Measurements from ENCODE around the gene CCDC170.
"Not testable (repeated sequence)": the region's sequence is repeated elsewhere in the genome, so short reads cannot be mapped to it uniquely, and the experiment has no call there.

The CCDC170 gene

DNA sequence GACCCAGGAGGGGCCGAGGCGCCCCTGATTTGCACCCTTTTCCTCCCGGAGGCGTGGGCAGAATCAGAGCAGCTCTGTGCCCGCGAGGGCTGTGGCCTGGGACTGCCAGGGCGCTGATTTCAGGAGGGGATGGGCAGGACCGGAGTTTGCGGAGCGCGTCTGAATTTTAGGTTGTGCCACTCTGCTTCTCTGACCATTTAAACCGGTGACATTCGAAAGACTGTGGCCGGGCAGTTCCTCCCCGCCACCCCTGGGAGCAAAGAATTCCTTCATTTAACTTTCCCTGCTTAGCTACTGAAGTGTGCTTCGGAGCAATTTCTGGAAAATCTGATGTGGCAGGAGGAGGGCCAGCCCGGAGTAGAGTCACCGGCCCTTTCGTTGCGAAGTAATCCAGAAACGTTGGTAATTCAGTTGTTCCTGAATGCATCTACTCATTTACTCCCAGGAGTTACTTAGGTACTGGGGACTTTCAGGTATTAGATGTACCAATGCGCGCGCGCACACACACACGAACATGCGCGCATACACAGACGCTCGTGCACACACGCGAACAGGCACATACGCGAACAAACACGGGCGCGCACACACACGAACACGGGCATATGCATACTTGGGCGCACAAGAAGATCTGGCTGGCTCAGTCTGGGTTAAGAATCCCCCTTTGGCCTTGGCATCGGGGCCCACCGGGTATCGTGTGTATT, 568 bp downstream of the CCDC170 start:
- no peak for DNase-seq

DNA sequence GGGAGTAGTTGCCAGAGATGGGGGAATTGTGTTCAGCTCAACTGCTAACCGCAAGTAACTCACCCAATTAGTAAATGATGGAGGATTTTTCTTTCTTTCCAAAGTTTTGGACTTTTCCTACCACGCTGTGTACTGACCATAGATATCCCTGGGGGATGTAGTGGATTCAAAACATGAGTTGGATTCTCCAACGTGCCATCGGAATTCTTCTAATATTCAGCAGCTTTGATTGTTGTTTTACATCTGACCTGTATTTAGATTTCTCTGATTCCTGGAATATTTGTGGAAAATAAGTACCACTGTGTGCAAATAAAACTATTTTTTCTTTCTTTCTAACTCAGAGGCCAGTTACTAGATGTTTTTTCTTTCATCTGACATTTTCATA, 1.1 kb downstream of the CCDC170 start:
- DNase-seq = no peak

DNA sequence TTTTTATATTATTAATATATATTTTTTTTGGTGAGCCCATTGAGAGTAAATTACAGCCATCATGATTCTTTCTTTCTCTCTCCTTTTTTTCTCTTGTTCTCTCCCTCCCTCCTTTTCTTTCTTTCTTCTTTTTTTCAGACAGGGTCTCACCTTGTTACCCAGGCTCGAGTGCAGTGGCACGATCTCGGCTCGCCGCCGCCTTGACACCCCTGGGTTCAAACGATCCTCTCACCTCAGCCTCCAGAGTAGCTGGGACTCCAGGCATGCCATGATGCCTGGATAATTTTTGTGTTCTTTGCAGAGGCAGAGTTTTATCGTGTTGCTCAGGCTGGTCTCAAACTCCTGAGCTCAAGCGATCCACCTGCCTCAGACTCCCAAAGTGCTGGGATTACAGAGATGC, 1.6 kb downstream of the CCDC170 start:
- no peak for DNase-seq

DNA sequence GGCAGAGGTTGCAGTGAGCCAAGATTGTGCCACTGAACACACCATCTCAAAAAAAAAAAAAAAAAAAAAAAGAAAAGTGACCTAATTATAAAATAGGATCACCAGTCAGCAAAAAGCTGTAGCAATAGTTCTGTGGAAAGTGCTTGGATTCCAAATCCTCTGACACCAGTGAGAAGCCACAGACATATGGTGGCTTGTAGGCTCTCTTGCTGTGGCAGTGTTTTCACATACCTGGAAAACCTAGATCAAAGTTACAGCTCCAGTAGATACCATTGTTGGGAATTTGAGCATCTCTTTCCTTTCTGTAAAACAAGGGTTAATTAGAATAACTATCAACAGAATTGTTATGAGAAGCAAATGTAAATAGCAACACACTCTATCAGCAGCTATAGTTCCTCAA, 4.1 kb downstream of the CCDC170 start:
- no peak for DNase-seq

DNA sequence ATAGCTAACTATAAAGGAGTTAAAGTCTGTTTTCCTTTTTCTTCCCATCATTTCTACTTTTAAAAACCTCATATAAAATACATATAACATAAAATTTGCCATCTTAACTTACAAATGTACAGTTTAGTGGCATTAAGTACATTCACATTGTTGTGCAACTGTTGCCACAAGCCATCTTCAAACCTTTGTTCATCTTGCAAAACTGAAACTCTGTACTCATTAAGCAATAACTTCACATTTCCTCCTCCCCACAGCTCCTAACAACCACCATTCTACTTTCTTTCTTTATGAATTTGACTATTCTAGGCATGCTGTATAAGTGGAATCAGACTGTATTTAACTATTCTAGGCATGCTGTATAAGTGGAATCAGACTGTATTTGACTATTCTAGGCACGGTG, 4.5 kb downstream of the CCDC170 start:
- no peak for DNase-seq

DNA sequence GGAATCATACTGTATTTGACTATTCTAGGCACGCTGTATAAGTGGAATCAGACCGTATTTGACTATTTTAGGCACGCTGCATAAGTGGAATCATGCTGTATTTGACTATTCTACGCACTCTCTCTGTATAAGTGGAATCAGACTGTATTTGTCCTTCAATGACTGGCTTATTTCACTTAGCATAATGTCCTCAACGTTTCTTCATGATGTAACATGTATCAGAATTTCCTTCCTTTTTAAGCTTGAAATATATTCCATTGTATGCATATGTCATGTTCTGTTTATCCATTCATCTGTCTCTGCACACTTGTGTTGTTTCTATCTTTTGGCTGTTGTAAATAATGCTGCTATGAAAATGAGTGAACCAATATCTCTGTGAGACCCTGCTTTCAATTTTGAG, 5.7 kb downstream of the CCDC170 start:
- no peak for DNase-seq

DNA sequence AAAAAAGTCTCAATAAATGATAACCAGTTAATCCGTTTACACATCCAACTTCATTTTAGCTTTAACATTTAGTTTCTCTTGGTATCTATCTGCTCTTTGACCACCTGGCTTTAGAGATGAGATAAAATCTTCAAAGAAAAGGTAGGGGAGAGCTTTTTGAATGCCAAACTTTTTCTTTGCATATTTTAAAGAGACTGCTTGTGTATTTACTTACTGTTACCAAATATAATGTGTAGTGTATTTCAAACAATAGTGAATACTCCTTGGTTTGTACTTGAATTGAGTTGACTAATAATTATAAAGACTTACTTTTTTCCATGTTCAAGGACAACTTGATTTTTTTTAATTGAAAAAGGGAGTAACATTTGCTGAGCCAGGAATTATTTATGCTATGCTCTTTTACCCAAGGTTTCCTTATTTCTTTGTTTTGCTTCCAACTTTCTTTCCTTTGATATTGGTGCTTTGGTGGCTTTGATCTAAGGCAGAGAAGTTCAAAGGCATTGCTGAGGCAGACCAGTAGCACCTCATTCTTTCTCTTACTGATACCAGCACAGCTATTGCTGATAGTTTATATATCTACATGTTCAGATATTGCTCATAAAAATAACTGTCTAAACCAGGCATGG, 7.8 kb downstream of the CCDC170 start:
- no peak for DNase-seq

DNA sequence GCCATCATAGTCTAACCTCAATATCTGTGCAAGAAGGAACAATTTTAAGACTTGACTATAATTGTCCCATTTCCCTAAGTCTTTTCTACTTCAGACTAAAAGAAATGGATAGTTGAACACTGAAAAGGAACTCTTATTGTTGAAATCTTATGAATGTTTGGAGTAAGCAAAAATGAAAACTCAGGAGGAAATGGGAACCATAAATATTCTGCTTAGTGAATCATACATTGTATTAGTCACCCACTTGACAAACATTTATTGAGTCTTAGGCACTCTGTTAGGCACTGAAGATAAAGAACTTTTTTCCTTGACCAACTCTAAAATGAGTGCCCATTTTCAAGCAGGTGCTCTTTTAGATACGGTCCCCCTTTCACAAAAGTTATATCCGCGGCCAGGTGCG, 8.7 kb downstream of the CCDC170 start:
- DNase-seq = no peak

DNA sequence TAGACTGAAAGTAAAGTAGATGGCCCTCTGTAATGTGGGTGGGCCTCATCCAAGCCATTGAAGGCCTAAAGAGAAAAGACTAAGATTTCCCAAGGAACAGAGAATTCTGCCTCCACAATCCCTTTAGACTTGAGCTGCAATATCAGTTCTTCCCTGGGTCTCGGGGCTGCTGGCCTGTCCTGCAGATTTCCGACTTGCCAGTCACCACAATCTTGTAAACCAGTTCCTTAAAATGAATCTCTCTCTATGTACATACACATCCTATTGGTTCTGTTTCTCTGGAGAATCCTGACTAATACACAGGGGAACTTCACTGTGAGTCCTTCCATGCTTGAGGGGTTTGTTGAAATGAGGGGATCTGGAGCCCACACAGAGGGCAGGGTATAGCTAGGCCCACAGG, 12.9 kb downstream of the CCDC170 start:
- DNase-seq = no peak

DNA sequence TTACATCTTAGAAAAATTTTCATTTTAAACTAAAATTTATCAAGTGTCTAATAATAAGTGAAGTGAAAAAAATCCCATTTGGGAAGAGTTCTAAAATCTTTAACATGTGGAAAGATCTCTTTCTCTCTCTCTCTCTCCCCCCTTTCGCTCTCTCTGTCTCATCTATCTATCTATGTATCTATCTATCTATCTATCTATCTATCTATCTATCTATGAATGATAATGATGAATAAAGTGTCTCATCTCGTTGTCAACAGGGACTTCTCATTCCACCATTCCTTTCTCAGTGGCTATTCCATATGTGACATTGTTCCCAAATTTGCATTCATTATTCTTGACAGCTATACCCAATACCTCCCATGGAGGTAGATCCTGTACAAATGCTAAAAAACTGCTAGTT, 15.2 kb downstream of the CCDC170 start:
- DNase-seq = no peak

DNA sequence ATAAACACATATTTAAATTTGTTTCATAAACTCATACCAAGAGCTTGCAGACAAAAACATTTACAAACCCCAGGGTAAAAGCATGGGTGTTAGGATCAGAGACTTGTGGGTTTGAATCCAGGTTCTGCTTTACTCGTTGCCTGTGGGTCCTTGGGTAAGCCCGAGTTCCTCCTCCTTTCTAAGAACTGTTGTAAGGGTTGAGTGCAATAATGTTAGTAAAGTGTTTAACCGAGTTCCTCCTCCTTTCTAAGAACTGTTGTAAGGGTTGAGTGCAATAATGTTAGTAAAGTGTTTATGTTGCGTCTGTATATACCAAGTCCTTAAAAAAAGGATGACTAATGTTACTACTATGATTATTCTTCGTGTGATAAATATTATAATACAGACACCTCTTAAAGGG, 18.7 kb downstream of the CCDC170 start:
- no peak for DNase-seq

DNA sequence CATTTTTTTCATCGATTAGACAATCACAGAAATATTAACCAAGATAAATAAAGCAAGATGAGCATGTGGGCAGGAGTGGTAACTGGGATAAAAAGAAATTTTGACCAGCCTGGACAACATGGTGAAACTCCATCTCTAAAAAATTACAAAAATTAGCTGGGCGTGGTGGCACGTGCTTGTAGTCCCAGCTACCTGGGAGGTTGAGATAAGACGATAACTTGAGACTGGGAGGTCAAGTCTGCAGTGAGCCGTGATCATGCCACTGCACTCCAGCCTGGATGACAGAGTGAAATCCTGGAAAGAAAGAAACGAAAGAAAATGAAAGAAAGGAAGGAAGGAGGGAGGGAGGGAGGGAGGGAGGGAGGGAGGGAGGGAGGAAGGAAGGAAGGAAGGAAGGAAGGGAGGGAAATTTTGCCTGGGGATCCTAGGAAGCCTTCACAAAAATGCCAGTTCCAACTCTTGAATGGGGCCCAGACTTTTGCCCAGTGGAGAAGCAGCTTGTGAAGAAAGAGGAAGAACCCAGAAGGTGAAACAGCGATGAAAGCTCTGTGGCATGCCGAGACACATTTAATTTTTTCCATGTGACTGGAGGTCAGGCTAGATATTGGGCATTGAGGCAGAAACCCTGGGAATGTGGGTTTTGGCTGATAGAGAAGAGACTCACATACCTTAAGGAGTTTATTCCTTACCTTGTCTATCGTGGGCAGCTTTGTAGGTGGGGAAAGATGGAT, 20.3 kb downstream of the CCDC170 start:
- no peak for DNase-seq

DNA sequence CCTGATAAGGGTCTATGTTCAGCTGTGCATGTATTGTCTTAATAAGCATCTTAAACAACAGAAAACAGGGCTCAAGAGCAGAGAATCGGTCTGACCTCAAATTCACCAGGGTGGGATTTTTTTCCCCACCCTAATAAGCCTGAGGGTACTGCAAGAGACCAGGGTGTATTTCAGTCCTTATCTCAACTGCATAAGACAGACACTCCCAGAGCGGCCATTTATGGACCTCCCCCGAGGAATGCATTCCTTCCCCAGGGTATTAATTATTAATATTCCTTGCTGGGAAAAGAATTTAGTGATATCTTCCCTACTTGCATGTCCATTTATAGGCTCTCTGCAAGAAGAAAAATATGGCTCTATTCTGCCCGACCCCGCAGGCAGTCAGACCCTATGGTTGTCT, 25.2 kb downstream of the CCDC170 start:
- DNase-seq = not testable (repeated sequence)

DNA sequence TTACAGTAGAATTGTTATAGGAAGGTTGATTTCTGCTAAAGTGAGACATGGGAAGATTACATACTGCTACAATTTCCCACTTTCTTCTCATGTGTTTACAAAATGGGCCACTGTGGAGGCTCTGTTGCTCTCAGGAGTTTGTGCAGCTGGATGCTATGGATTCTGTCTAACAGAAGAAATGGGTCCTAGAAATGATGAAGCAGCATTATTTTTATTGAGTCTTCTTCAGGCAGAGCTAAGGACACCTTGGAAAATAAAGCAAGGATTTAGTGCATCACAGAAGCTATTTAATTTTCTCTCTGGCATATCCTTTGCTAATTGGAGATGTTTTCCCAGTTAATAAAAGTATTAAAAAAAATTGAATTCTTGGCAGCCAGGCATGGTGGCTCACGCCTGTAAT, 29.2 kb downstream of the CCDC170 start:
- no peak for DNase-seq

DNA sequence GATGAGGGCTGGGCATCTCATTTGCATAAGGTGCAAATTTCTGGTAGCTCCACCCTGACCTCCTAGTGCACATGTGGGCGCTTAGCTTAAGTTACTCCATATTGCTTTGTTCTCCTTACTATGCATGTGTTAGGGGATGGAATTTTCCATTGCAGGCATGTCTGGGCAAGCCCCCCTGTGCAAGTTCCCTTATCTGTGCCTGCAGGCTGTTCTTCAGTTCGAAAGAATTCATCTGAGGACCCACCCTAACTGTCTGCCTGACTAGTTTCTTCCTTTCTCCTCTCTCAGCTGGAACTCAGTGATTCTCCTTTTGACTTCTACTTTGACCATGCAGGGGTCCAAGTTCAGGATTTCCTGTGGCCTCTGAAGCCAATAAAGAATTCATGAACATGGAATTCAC, 30.2 kb downstream of the CCDC170 start:
- DNase-seq = no peak

DNA sequence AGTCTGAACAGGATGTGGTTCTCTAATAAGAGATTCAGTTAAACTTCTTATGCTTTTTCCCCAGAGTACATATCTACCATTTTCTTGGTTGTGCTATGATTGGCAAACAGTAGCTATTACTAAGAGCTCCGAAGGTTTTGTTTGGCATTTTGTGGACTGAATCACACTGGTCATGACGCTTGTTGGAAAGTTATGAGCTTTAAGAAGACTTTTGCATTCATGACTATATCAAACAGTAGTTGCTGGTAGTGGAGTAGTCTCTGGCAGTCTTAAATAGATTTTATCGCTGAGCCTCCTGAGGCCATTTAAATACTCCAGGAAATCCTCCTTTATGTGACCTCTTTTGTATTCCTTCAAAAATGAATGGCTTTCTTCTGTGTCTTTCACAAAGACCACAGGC, 40.8 kb downstream of the CCDC170 start:
- no peak for DNase-seq

DNA sequence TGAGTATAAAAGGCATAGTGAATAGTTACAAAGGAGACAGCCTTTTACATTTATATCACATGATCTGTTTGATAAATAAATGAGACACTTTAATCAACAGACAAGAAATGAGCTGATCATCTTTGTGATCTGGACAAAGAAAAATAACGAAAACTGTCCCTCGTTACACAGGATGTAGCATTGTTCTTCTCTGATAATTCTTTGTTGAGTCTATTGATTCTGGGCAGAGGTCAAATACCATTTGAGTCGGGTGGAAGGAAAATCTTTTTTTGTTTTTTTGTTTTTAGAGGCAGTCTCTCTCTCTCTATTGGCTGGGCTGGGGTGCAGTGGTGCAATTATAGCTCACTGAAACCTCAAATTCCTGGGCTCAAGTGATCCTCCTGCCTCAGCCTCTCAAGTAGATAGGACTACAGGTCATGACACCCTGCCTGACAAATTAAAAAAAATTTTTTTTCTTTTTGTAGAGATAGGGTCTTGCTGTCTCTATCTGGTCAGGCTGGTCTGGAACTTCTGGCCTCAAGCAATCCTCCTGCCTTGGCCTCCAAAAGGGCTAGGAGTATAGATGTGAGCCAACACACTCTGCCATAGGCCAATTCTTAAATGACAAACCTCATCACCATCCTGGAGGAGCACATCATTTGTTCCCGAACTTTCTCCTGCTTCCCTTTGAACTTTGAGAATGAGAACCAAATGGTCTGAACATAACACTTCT, 41.8 kb downstream of the CCDC170 start:
- DNase-seq = no peak

DNA sequence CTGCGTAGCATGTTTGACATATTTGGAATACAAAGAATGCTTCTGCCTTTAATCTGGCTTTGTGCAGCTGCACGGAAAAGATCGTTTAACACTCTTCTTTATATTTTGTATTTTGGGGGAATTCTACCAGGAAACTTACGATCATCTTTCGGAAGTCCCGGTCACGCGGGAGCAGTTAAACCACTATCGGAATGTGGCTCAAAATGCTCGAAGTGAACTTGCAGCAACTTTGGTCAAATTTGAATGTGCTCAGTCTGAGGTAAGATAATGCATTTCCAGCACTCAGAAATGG, 42.3 kb downstream of the CCDC170 start:
- DNase-seq = no peak

DNA sequence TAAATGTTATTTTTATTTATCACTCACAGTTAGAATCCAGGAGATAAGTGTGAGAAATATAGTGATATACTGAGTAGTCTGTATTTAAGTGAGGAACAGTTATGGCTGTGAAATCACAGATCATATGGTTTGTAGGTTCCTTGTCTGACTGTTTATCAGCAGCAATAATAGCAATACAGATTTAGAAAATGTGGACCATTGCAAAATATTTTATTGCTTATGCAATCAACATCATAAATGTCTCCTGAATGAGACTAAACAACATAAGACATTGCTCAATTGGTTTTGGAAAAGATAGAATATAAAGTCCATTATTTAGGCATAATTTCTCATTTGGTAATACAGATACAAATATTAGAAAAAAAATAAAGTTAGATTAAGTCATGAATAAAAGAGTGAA, 43.7 kb downstream of the CCDC170 start:
- no peak for DNase-seq

DNA sequence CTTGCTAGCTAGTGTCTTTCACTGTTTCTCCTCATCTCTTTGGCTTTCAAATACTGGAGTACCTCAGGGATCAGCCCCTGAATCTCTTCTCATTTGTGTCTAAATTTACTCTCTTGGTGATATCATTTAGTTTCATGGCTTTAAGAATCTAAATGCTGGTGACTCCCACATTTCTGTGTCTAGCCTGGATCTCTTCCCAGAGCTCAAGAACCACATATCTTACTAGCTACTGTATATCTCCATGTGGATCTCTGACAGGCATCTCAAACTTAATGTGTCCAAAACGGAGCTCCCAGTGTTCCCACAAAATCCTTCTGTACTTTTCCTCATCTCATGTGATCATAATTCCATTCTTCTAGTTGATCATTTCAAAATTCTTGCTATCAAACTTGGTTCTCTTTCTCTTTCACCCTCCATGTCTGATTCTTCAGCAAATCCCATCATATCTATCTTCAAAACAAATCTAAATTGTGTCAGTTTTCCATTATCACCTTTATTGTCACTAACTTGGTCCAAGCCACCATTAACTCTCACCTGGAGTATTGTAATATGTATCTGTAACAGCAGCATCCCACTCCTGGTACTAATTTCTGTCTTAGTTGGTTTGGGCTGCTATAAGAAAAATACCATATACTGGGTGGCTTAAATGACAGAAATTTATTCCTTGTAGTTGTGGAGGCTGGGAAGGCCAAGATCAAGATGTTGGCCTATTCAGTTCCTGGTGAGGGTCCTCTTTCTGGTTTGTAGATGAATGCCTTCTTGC, 45.9 kb downstream of the CCDC170 start:
- DNase-seq = no peak

DNA sequence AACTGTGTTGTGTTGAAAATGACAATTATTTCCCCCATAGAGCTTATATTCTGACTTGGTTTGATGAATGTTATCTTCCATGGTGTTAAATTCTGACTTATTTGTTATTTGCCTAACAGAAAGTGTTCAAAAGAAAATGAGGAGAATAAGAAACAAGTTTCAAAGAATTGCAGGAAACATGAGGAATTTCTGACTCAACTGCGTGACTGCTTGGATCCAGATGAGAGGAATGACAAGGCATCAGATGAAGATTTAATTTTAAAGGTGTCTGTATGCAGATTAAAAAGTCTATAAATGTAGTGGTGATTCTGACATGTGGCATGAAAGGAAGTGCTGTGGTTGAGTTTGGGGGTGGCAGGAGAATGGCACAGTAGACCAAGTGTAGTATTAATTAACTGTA, 50.6 kb downstream of the CCDC170 start:
- no peak for DNase-seq

DNA sequence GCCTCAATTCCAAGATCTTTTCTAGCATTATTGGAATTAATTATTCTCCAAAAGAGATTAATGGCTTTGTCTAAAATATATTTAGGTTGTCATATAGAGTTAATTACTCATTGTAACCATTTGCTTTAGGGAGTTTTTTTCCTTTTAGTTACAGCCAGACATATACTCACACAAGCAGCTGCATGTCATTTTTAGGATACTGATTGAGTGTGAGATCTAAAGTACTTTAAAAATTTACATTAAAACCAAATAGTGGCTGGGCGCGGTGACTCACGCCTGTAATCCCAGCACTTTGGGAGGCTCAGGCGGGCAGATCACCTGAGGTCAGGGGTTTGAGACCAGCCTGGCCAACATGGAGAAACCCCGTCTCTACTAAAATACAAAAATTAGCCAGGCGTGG, 51.1 kb downstream of the CCDC170 start:
- not testable (repeated sequence) for DNase-seq

DNA sequence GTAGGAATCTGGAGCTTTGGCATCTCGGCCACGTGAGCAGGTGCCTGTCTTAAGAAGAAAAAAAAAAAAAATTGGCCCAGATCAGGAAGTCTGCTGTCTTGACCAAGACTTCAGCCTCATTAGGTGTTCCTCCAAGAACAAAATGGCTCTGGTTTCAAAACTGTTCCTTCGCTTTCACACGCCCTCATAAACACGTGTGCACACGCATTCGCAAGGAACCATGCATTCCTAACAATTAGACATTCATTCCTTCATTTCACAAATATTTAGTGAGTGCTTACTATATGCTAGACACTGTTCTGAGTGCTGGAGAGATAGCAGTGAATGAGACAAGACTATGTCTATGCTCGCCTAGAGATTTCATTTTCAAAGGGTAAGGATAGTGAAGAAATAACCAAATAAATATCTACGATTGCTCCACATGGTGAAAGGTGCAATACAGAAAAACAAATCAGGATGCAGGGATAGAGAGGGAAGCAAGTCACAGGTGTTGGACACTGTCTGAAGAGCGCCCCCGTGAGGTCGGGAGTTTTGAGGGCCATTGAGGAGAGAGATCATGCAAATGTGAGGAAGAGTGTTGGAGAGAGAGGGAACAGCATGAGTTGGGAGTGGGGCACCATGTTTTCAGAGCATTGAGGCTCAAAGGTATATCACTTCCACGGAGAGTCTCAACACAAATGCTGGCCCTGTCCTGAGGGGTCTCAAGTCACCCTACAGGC, 53.3 kb downstream of the CCDC170 start:
- DNase-seq = no peak

Data from NCI-H1436 (cell line).